H1 (cell line): Measurements from ENCODE around the gene CDR2. TPM values are rescaled to one million over a fixed set of nuclear protein-coding genes. Genes with fewer than 3 reads are reported as not detected.

ENCODE experiments used
- CTCF ChIA-PET: fragments of 300-600 bp; sonication (Branson Sonifier 250); formaldehyde crosslinking; loops from one replicate; lab custom pipeline; 2021; ENCODE audit not compliant: partially characterized antibody; lab: Charles Lee
- POLR2A ChIA-PET: fragments of 300-600 bp; sonication (Branson Sonifier 250); formaldehyde crosslinking; loops from one replicate; lab custom pipeline; 2021; ENCODE audit warnings: inconsistent platforms; ENCODE audit not compliant: partially characterized antibody; lab: Charles Lee
- DNase-seq, 2 experiments: peaks; one replicate each; pipeline versions ENCODE4 v3.0.0 to v3.0.0-alpha.2; 2010 to 2022; ENCODE audit warnings: low spot score in 2 of 2, low read depth in 1 of 2, mixed read lengths in 1 of 2
- FAIRE-seq: peaks from 2 replicates; lab custom pipeline; 2011; peaks lifted over from hg19 to GRCh38; lab: Jason Lieb, UNC
- H2AFZ ChIP-seq: 2 replicates; pipeline ENCODE4 v1.8.1; 2012; ENCODE audit warnings: low read length, inconsistent platforms
- H2AK5ac ChIP-seq: 2 replicates; pipeline ENCODE4 v1.6.1; 2013; ENCODE audit warnings: low read depth, low read length
- H2BK120ac ChIP-seq: replicated peaks from 2 replicates; pipeline ENCODE3; 2013; ENCODE audit warnings: low read depth, low read length, inconsistent platforms
- H2BK12ac ChIP-seq: 2 replicates; pipeline ENCODE4 v1.6.1; 2013; ENCODE audit warnings: low read depth, low read length
- H2BK15ac ChIP-seq: 2 replicates; pipeline ENCODE4 v1.6.1; 2013; ENCODE audit warnings: low read length
- H2BK20ac ChIP-seq: 2 replicates; pipeline ENCODE4 v1.6.1; 2013; ENCODE audit warnings: low read length
- H2BK5ac ChIP-seq: 2 replicates; pipeline ENCODE4 v1.6.1; 2013; ENCODE audit warnings: low read depth, low read length
- H3K14ac ChIP-seq: 2 replicates; pipeline ENCODE4 v1.6.1; 2013; ENCODE audit warnings: inconsistent platforms; ENCODE audit not compliant: insufficient read length
- H3K18ac ChIP-seq: 2 replicates; pipeline ENCODE4 v1.6.1; 2013; ENCODE audit warnings: low read length; ENCODE audit errors: extremely low read depth
- H3K23ac ChIP-seq: 2 replicates; pipeline ENCODE4 v1.6.1; 2013; ENCODE audit warnings: inconsistent platforms; ENCODE audit not compliant: insufficient read length
- H3K23me2 ChIP-seq: 2 replicates; pipeline ENCODE4 v1.6.1; 2013; ENCODE audit warnings: low read depth, low read length
- H3K27ac ChIP-seq: 2 replicates; pipeline ENCODE4 v1.6.1; 2011; ENCODE audit warnings: low read depth, low read length, inconsistent platforms
- H3K27me3 ChIP-seq, 4 experiments: replicated peaks in 1 of 4; 1 replicate in 1 of 4; 2 replicates in 3 of 4; pipeline versions ENCODE4 v1.6.1 to v1.8.1; 2011 to 2013; ENCODE audit warnings: low read length in 3 of 4, mild to moderate bottlenecking in 3 of 4, inconsistent platforms in 2 of 4, mixed read lengths in 2 of 4, moderate library complexity in 1 of 4; ENCODE audit not compliant: control insufficient read depth in 3 of 4, insufficient read depth in 3 of 4; ENCODE audit errors: extremely low read depth in 1 of 4
- H3K36me3 ChIP-seq, 4 experiments: 2 replicates each; pipeline versions ENCODE4 v1.6.1 to v1.8.1; 2011 to 2013; ENCODE audit warnings: mild to moderate bottlenecking in 4 of 4, low read length in 3 of 4, moderate library complexity in 2 of 4, control low read depth in 1 of 4, inconsistent platforms in 1 of 4; ENCODE audit not compliant: insufficient read depth in 4 of 4, control insufficient read depth in 2 of 4
- H3K4ac ChIP-seq: replicated peaks from 2 replicates; pipeline ENCODE3; 2013; ENCODE audit warnings: low read length, low read depth, mixed read lengths, inconsistent platforms; ENCODE audit not compliant: insufficient read length
- H3K4me1 ChIP-seq, 4 experiments: replicated peaks in 1 of 4; 1 replicate in 1 of 4; 2 replicates in 3 of 4; pipeline versions ENCODE4 v1.6.1 to v1.8.1; 2011 to 2013; ENCODE audit warnings: low read length in 3 of 4, inconsistent platforms in 2 of 4, mixed read lengths in 1 of 4; ENCODE audit not compliant: insufficient read depth in 4 of 4, control insufficient read depth in 3 of 4
- H3K4me2 ChIP-seq, 2 experiments: 2 replicates each; pipeline versions ENCODE4 v1.6.1 to v1.8.1; 2011 to 2013; ENCODE audit warnings: low read depth in 2 of 2, low read length in 2 of 2, control low read depth in 1 of 2, inconsistent platforms in 1 of 2, mild to moderate bottlenecking in 1 of 2; ENCODE audit not compliant: insufficient read depth in 1 of 2
- H3K4me3 ChIP-seq, 4 experiments: fragments of 200-600, 300-600 bp in 1 of 4; sonication (generic), shearing (Covaris generic), sonication (Bioruptor Twin) in 1 of 4; 2 replicates each; pipeline versions ENCODE4 v1.5.1 to v1.8.1; 2011 to 2016; ENCODE audit warnings: low read length in 4 of 4, low read depth in 3 of 4, control low read depth in 2 of 4, inconsistent platforms in 2 of 4, mild to moderate bottlenecking in 2 of 4, mixed read lengths in 1 of 4, moderate library complexity in 1 of 4; ENCODE audit not compliant: insufficient read depth in 2 of 4; ENCODE audit errors: extremely low read depth in 1 of 4
- H3K56ac ChIP-seq: replicated peaks from 2 replicates; pipeline ENCODE3; 2013; ENCODE audit warnings: low read depth, mild to moderate bottlenecking, mixed read lengths, low read length, inconsistent platforms; ENCODE audit not compliant: insufficient read length
- H3K79me1 ChIP-seq: 2 replicates; pipeline ENCODE4 v1.6.1; 2013; ENCODE audit warnings: low read depth, low read length, control low read depth
- H3K79me2 ChIP-seq, 2 experiments: 2 replicates each; pipeline versions ENCODE4 v1.6.1 to v1.8.1; 2012 to 2013; ENCODE audit warnings: low read length in 2 of 2, mild to moderate bottlenecking in 2 of 2, inconsistent platforms in 1 of 2; ENCODE audit not compliant: insufficient read depth in 2 of 2, control insufficient read depth in 1 of 2
- H3K9ac ChIP-seq, 4 experiments: replicated peaks in 1 of 4; 1 replicate in 1 of 4; 2 replicates in 3 of 4; pipeline versions ENCODE4 v1.6.1 to v1.8.1; 2011 to 2013; ENCODE audit warnings: low read depth in 3 of 4, low read length in 3 of 4, control low read depth in 2 of 4, mild to moderate bottlenecking in 2 of 4, moderate library complexity in 2 of 4, inconsistent platforms in 1 of 4; ENCODE audit errors: extremely low read depth in 1 of 4
- H3K9me3 ChIP-seq, 2 experiments: 2 replicates each; pipeline versions ENCODE4 v1.6.1 to v1.8.1; 2012 to 2013; ENCODE audit warnings: mild to moderate bottlenecking in 2 of 2, moderate library complexity in 2 of 2, control low read depth in 1 of 2, inconsistent platforms in 1 of 2, low read depth in 1 of 2, low read length in 1 of 2, mixed read lengths in 1 of 2; ENCODE audit not compliant: insufficient read depth in 2 of 2
- H4K20me1 ChIP-seq, 2 experiments: replicated peaks in 1 of 2; 2 replicates each; pipeline versions ENCODE3 to v1.8.1; 2011 to 2013; ENCODE audit warnings: inconsistent platforms in 2 of 2, low read length in 2 of 2, mild to moderate bottlenecking in 1 of 2; ENCODE audit not compliant: insufficient read depth in 2 of 2, control insufficient read depth in 1 of 2
- H4K5ac ChIP-seq: 2 replicates; pipeline ENCODE4 v1.6.1; 2013; ENCODE audit warnings: low read length, low read depth, mixed read lengths, inconsistent platforms; ENCODE audit not compliant: insufficient read length
- H4K8ac ChIP-seq: 2 replicates; pipeline ENCODE4 v1.8.0; 2013; ENCODE audit warnings: mild to moderate bottlenecking, moderate library complexity, low read length, inconsistent platforms; ENCODE audit not compliant: insufficient read depth; ENCODE audit errors: extremely low read depth
- H4K91ac ChIP-seq: replicated peaks from 2 replicates; pipeline ENCODE3; 2013; ENCODE audit warnings: low read length, mixed read lengths, inconsistent platforms; ENCODE audit not compliant: insufficient read length
- CHD2 ChIP-seq: IDR thresholded peaks from 2 replicates; pipeline ENCODE4 v1.6.1; 2012; ENCODE audit warnings: low read length, improper control_type of control experiment
- CREB1 ChIP-seq: IDR thresholded peaks from 2 replicates; pipeline ENCODE4 v1.6.1; 2012; ENCODE audit warnings: inconsistent platforms
- EGR1 ChIP-seq: IDR thresholded peaks from 2 replicates; pipeline ENCODE4 v1.6.1; 2011; ENCODE audit warnings: low read depth, low read length, borderline replicate concordance
- JUN ChIP-seq: IDR thresholded peaks from 2 replicates; pipeline ENCODE4 v1.6.1; 2011; ENCODE audit warnings: low read depth, mild to moderate bottlenecking, improper control_type of control experiment, low read length
- NANOG ChIP-seq: IDR thresholded peaks from 2 replicates; pipeline ENCODE4 v1.6.1; 2011; ENCODE audit warnings: low read length, low read depth, mild to moderate bottlenecking, inconsistent platforms; ENCODE audit not compliant: insufficient read depth, poor library complexity, severe bottlenecking
- NRF1 ChIP-seq: IDR thresholded peaks from 2 replicates; pipeline ENCODE4 v1.6.1; 2011; ENCODE audit warnings: mild to moderate bottlenecking, low read depth, low read length, improper control_type of control experiment
- POLR2AphosphoS5 ChIP-seq: IDR thresholded peaks from 2 replicates; pipeline ENCODE4 v1.6.1; 2011; ENCODE audit warnings: low read depth, low read length
- RXRA ChIP-seq: IDR thresholded peaks from 2 replicates; pipeline ENCODE4 v1.6.1; 2011; ENCODE audit warnings: low read depth, mild to moderate bottlenecking, low read length, moderate library complexity; ENCODE audit not compliant: insufficient read depth
- TAF7 ChIP-seq: optimal IDR thresholded peaks from 2 replicates; pipeline ENCODE3; 2011; ENCODE audit warnings: low read depth, mild to moderate bottlenecking, inconsistent platforms, low read length, moderate library complexity, borderline replicate concordance
- TBP ChIP-seq: IDR thresholded peaks from 2 replicates; pipeline ENCODE4 v1.6.1; 2011; ENCODE audit warnings: low read depth, low read length, improper control_type of control experiment
- ZNF274 ChIP-seq: IDR thresholded peaks from 2 replicates; pipeline ENCODE4 v1.7.0; 2012; ENCODE audit warnings: low read length, borderline replicate concordance; ENCODE audit errors: extremely low read depth
- WGBS, 2 experiments: shearing (Covaris generic) in 1 of 2; methylation state at CpG; one replicate each; pipeline versions ENCODE4 v1.1.6 to v1.1.7; 2013 to 2015; ENCODE audit warnings: low lambda C conversion rate in 2 of 2, mixed read lengths in 2 of 2, inconsistent platforms in 1 of 2, low coverage in 1 of 2, missing lambda C conversion rate in 1 of 2; ENCODE audit not compliant: insufficient replicate concordance in 2 of 2, insufficient coverage in 1 of 2, insufficient read length in 1 of 2; ENCODE audit errors: extremely low coverage in 1 of 2, missing lambda C conversion rate in 1 of 2; 5-methylcytosine and 5-hydroxymethylcytosine counted together
- polyA plus RNA-seq, 7 experiments: library from polyadenylated mRNA; depleted of rRNA in 3 of 7; stranded (reverse) in 5 of 7; unstranded in 2 of 7; fragments of >200 nt in 5 of 7; fragments of 200-250 nt in 2 of 7; gene quantifications; 1 replicate in 5 of 7; 2 replicates in 1 of 7; 4 replicates in 1 of 7; pipeline versions ENCODE4 v1.2.1 to v1.2.3, GENCODE V29; 2011 to 2013; ENCODE audit warnings: missing spikeins in 2 of 7, mixed read lengths in 2 of 7
- total RNA-seq: library from RNA; stranded (reverse); fragmentation: NEBNext Ultra II Directional; extraction: Animal tissue kit (Norgen Biotek cat#: 25700); gene quantifications from 2 replicates; pipeline ENCODE4 v1.2.1, GENCODE V29; 2021

The CDR2 gene
- total and polyA plus RNA-seq, 2 of the 8 experiments (the other 6 are each of a cell fraction or from before 2014, with no cell fraction given) = 16.3 to 34.9 TPM

DNA sequence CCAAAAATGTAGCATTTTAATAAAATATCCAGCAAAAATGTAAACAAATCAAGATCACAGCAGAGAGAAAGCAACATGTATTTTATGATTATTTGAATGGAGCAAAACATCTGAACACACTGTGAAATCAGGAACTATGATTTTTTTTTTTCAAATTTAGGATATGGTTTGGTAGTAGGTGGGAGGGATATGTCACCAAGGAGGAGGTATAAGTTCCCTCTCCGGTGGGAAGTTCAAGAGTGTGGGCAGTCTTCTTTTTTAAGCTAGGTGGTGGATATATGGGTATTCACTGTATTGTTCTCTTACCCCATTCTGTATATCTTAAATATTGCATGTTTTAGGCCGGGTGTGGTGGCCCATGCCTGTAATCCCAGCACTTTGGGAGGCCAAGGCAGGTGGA, 10.2 kb downstream of the CDR2 start:
- TF ChIP-seq NRF1 = no peak
- TF ChIP-seq POLR2AphosphoS5 = no peak
- TF ChIP-seq TBP = no peak
- no peak for TF ChIP-seq CHD2
- no peak for TF ChIP-seq NANOG
- TF ChIP-seq EGR1 = no peak
- TF ChIP-seq JUN = no peak
- TF ChIP-seq RXRA = no peak
- no peak for TF ChIP-seq TAF7
- TF ChIP-seq ZNF274 = no peak
- no peak for TF ChIP-seq CREB1
- TF ChIP-seq, all 59 proteins: peak for 0
- Histone ChIP-seq H3K4me2 (no peak overlapping the region), H4K5ac (no peak overlapping the region), H3K23me2 (no peaks in the 10 kb centered on the region), H3K9me3 (no peaks in the 10 kb centered on the region; a peak in 1 of 4 replicates), H3K27ac (no peak overlapping the region), H2BK15ac (no peak overlapping the region), H3K23ac (no peak overlapping the region), H2BK12ac (no peak overlapping the region), H4K91ac (no peak overlapping the region), H3K56ac (no peak overlapping the region), H3K4ac (no peak overlapping the region), H4K8ac (no peak overlapping the region), H2BK5ac (no peak overlapping the region), H2AFZ (no peak overlapping the region), H3K9ac (no peak overlapping the region), H3K79me1 (peaks cover 8% of the 10 kb centered on the region), H2BK120ac (no peak overlapping the region), H3K14ac (no peak overlapping the region), H2AK5ac (no peak overlapping the region), H2BK20ac (no peak overlapping the region), H3K18ac (no peak overlapping the region), H3K36me3 (peaks cover 5 to 31% (median 20%) of the 10 kb centered on the region in 4 experiments; a peak in 5 of 8 replicates), H3K4me1 (peaks cover 0 to 4% (median under 1%) of the 10 kb centered on the region in 4 experiments; a peak in 2 of 7 replicates), H3K4me3 (no peak overlapping the region), H3K79me2 (peaks cover 7 to 50% of the 10 kb centered on the region in 2 experiments; a peak in 3 of 4 replicates), H3K27me3 (no peaks in the 10 kb centered on the region), H4K20me1 (peaks cover 3 to 5% of the 10 kb centered on the region in 2 experiments)
- WGBS, 2 experiments = 94% methylated on average over 2 of the region's 2 CpGs; no CpG with 5 or more reads in 1 of the 2 experiments
- ChIA-PET POLR2A (interaction anchor here (1.4 to 2.3 kb wide), 3 partner anchors 9 to 11 kb away, joined by 4 to 10 read pairs (median 6); no protein-coding TSS in a partner anchor), CTCF (interaction anchor here (0.7 to 1.0 kb wide), 2 partner anchors 9 to 43 kb away, joined by 3 read pairs; no protein-coding TSS in a partner anchor)
- FAIRE-seq = no peak
- no peak for DNase-seq
